ENCODE data around the gene RFT1. TPM values are rescaled to one million over a fixed set of nuclear protein-coding genes. Genes with fewer than 3 reads are reported as not detected.

The RFT1 gene
- total RNA-seq, 6 experiments from 2014 or later = 9.3 to 12.4 (median 10.4) TPM

- no peak overlapping the region for H3K4me3 ChIP-seq
- no peak for TF ChIP-seq POLR2A (IDR thresholded peaks at IDR 0.05)
- TF ChIP-seq, protein P1, sequence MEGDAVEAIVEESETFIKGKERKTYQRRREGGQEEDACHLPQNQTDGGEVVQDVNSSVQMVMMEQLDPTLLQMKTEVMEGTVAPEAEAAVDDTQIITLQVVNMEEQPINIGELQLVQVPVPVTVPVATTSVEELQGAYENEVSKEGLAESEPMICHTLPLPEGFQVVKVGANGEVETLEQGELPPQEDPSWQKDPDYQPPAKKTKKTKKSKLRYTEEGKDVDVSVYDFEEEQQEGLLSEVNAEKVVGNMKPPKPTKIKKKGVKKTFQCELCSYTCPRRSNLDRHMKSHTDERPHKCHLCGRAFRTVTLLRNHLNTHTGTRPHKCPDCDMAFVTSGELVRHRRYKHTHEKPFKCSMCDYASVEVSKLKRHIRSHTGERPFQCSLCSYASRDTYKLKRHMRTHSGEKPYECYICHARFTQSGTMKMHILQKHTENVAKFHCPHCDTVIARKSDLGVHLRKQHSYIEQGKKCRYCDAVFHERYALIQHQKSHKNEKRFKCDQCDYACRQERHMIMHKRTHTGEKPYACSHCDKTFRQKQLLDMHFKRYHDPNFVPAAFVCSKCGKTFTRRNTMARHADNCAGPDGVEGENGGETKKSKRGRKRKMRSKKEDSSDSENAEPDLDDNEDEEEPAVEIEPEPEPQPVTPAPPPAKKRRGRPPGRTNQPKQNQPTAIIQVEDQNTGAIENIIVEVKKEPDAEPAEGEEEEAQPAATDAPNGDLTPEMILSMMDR (IDR thresholded peaks at IDR 0.05) = no peak
- no peaks in the 10 kb centered on the region for H3K9me3 ChIP-seq
- WGBS (ENCODE audit: insufficient coverage, low coverage, low lambda C conversion rate, missing lambda C conversion rate) = 42% methylated on average over 5 of the region's 6 CpGs
- H3K4me1 ChIP-seq = no peaks in the 10 kb centered on the region
- DNase-seq (no peak), ATAC-seq (no peak)
- H3K27me3 ChIP-seq = no peaks in the 10 kb centered on the region
- H3K27ac ChIP-seq = no peak overlapping the region
- intact Hi-C loops (cut with DNase I) = no loop called here
- no peaks in the 10 kb centered on the region for H3K36me3 ChIP-seq
Observed at GRCh38 chr3:53139906-53140846, 9.9 kb upstream of the RFT1 start.

DNA sequence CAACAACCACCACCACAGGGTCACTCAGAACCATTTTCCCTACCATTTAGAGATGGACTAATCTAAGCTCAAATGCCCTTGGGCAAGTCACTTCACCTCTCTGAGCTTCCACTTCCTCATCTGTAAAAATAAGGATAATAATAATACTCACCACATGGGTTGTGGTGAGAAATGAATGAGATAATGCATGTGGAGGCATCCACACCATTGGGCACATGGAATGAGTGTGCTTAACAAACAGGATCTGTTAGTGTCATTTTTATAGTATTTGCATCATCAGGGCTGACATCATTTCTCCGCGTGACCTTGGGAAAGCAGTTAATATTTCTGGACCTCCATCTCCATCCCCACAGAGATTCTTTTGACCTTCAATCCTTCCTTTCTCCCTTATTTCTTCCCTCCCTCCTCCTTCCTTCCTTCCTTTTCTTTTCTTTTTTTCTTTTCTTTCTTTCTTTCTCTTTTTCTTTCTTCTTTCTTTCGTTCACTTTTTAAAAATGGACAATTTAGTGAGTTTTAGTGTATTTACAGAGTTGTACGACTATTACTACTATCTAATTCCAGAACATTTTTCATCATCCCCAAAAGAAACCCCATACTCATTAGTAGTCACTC is 7.7 kb upstream of the RFT1 start:
- no peak for ATAC-seq
- intact Hi-C loops (cut with DNase I) = no loop called here
- no peak for DNase-seq

DNA sequence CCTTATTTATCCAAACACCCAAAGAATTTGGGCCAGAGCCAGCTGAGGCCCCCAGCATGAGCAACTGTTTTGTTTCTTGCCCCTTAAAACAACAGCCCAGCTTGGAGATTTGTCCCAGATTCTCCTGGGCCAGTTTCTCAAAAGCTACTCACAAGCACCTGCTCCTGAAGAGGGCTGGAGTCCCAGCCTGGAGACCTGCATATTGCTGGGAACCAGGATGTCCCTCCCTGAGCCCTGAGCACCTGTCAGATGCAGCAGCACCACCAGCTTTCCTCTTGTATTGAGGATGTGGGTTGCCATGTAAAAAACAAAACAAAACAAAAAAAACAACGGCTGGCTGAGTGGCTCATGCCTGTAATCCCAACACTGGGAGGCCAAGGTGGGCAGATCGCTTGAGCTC is 7.0 kb upstream of the RFT1 start:
- DNase-seq = no peak
- intact Hi-C loops (cut with DNase I) = no loop called here
- TF ChIP-seq, protein P1 (IDR thresholded peaks at IDR 0.05) = no peak
- no peak for TF ChIP-seq POLR2A (IDR thresholded peaks at IDR 0.05)

More for the DNA sequence above, 7.7 kb upstream of the RFT1 start:
- TF ChIP-seq, protein P1 (IDR thresholded peaks at IDR 0.05) = no peak
- TF ChIP-seq POLR2A (IDR thresholded peaks at IDR 0.05) = no peak
- Histone ChIP-seq H3K4me1 (peaks cover 0 to 9% (median 3%) of the 10 kb centered on the region in 4 donors), H3K4me3 (no peak overlapping the region), H3K36me3 (no peaks in the 10 kb centered on the region), H3K27me3 (no peaks in the 10 kb centered on the region), H3K9me3 (no peaks in the 10 kb centered on the region), H3K27ac (no peak overlapping the region)
- 83% methylated on average over 4 of the region's 4 CpGs for WGBS (ENCODE audit: insufficient coverage, low coverage, low lambda C conversion rate, missing lambda C conversion rate)

GRCh38 chr3:53134631-53135232 is 4.5 kb upstream of the RFT1 start:
- no peaks in the 10 kb centered on the region for H3K27me3 ChIP-seq
- 19% methylated on average over 3 of the region's 6 CpGs for WGBS (ENCODE audit: insufficient coverage, low coverage, low lambda C conversion rate, missing lambda C conversion rate)
- peaks cover 0 to 15% (median 6%) of the 10 kb centered on the region in 4 donors for H3K4me1 ChIP-seq
- intact Hi-C loops (cut with DNase I) = no loop called here
- no peaks in the 10 kb centered on the region for H3K36me3 ChIP-seq
- TF ChIP-seq, protein P1 (IDR thresholded peaks at IDR 0.05) = peak; percentile 81 to 90 (median 88)
- TF ChIP-seq POLR2A (IDR thresholded peaks at IDR 0.05) = no peak
- no peak overlapping the region for H3K4me3 ChIP-seq
- ATAC-seq (peak; percentile 86 to 95 (median 90)), DNase-seq (peak; percentile 85 to 95 (median 93))
- H3K27ac ChIP-seq = no peak overlapping the region
- H3K9me3 ChIP-seq = no peaks in the 10 kb centered on the region

More for the DNA sequence above, 7.0 kb upstream of the RFT1 start:
- Histone ChIP-seq H3K4me1 (peaks cover 0 to 9% (median 3%) of the 10 kb centered on the region in 4 donors), H3K27ac (no peak overlapping the region), H3K4me3 (no peak overlapping the region), H3K27me3 (no peaks in the 10 kb centered on the region), H3K36me3 (no peaks in the 10 kb centered on the region), H3K9me3 (no peaks in the 10 kb centered on the region)
- no peak for ATAC-seq
- 78% methylated on average over 2 of the region's 2 CpGs for WGBS (ENCODE audit: insufficient coverage, low coverage, low lambda C conversion rate, missing lambda C conversion rate)
